Measurements from ENCODE around the gene PAX5.

- TF ChIP-seq YY1 (IDR thresholded peaks at IDR 0.05; ENCODE audit: low read depth) (no peak), REST (IDR thresholded peaks at IDR 0.05; ENCODE audit: low read depth) (no peak), USF1 (IDR thresholded peaks at IDR 0.05) (no peak), CREB1 (IDR thresholded peaks at IDR 0.05; ENCODE audit: low read depth) (no peak), EGR1 (IDR thresholded peaks at IDR 0.05) (no peak), RAD21 (IDR thresholded peaks at IDR 0.05; ENCODE audit: low read depth) (no peak), MAX (IDR thresholded peaks at IDR 0.05) (no peak), TAF1 (IDR thresholded peaks at IDR 0.05; ENCODE audit: low read depth) (no peak), ZBTB7A (IDR thresholded peaks at IDR 0.05; ENCODE audit: low read depth) (no peak), CEBPB (IDR thresholded peaks at IDR 0.05) (no peak), FOXM1 (IDR thresholded peaks at IDR 0.05; ENCODE audit: borderline replicate concordance, low read depth) (no peak), TEAD4 (IDR thresholded peaks at IDR 0.05) (no peak), EP300 (IDR thresholded peaks at IDR 0.05; ENCODE audit: borderline replicate concordance) (no peak)
Measured at GRCh38 chr9:37002036-37002412, 32.0 kb downstream of the PAX5 start.
